ENCODE data around the gene BTBD6. TPM values are rescaled to one million over a fixed set of nuclear protein-coding genes. Genes with fewer than 3 reads are reported as not detected.
A peak's percentile ranks its signal among the peaks of the same experiment; 100 is the strongest.

BTBD6 gene
- total RNA-seq, 1 donor from 2014 or later: 51.3 TPM

DNA sequence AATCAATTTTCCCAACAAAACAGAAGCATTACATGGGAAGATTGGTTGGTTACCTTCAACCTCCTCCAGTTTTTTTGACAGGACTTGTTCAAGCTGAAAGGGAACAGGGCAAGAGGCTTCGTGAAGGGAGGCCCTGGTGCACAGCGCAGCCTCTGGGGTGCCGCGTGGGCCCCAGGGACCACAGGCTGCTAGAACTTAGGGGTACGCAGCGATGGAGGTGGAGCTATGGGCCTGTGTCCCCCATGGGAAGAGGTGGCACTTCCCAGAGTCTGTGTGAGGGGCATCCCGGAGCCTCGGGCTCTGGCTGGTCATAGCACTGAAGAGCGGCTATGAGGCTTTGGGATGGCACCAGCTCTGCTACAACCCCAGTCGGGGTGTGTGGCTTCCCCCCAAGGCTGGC, 22.1 kb upstream of the BTBD6 start:
- no peaks in the 10 kb centered on the region for H3K27me3 ChIP-seq
- no peaks in the 10 kb centered on the region for H3K9me3 ChIP-seq
- DNase-seq (no peak), ATAC-seq (no peak)
- H3K4me3 ChIP-seq: no peak overlapping the region
- H3K27ac ChIP-seq: no peak overlapping the region
- TF ChIP-seq, protein P1, sequence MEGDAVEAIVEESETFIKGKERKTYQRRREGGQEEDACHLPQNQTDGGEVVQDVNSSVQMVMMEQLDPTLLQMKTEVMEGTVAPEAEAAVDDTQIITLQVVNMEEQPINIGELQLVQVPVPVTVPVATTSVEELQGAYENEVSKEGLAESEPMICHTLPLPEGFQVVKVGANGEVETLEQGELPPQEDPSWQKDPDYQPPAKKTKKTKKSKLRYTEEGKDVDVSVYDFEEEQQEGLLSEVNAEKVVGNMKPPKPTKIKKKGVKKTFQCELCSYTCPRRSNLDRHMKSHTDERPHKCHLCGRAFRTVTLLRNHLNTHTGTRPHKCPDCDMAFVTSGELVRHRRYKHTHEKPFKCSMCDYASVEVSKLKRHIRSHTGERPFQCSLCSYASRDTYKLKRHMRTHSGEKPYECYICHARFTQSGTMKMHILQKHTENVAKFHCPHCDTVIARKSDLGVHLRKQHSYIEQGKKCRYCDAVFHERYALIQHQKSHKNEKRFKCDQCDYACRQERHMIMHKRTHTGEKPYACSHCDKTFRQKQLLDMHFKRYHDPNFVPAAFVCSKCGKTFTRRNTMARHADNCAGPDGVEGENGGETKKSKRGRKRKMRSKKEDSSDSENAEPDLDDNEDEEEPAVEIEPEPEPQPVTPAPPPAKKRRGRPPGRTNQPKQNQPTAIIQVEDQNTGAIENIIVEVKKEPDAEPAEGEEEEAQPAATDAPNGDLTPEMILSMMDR (IDR thresholded peaks at IDR 0.05): no peak
- no peaks in the 10 kb centered on the region for H3K4me1 ChIP-seq
- H3K36me3 ChIP-seq: peaks cover 33% of the 10 kb centered on the region
- intact Hi-C loops (cut with DNase I): no loop called here

DNA sequence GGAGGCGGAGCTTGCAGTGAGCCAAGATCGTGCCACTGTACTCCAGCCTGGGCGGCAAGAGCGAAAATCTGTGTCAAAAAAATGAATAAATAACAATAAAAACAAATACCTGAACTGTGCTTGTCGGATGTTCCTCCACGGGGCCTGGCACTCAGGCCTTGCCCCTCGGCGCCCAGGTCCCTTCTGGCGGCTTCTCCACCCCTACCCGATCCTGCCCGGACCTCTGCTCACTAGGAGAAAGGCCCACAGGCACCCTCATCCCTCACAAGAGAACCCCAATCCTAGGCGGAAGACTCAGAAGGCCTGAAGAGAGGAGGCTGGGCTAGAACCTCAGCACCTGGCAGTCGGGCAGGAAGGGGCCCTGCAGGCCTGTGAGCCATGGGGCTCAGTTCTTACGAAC, 21.0 kb upstream of the BTBD6 start:
- Histone ChIP-seq H3K9me3 (no peaks in the 10 kb centered on the region), H3K36me3 (peaks cover 24% of the 10 kb centered on the region), H3K27ac (no peak overlapping the region), H3K4me3 (no peak overlapping the region), H3K27me3 (no peaks in the 10 kb centered on the region), H3K4me1 (no peaks in the 10 kb centered on the region)
- TF ChIP-seq, protein P1 (IDR thresholded peaks at IDR 0.05): no peak
- DNase-seq (no peak), ATAC-seq (no peak)
- intact Hi-C loops (cut with DNase I): no loop called here

DNA sequence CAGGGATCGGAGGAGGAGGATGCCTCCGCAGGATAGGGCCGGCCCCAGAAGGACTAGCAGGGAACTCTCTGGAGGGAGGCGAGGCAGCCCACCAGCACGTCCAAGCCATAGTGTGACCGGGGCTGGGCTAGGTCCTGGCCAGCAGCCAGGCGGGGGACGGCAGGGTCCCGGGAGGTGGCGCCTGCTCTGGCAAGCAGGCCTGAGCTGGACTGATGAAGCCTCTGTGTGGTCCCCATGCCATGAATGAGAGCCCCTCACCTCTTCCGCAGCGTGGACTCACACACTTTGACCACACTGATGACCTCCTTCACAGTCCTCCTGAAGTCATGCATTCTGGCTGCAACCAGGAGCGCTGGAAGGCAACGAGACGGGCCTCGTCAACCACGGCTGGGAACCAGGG, 19.8 kb upstream of the BTBD6 start:
- Histone ChIP-seq H3K4me3 (no peak overlapping the region), H3K36me3 (peaks cover 21% of the 10 kb centered on the region), H3K4me1 (no peaks in the 10 kb centered on the region), H3K27me3 (no peaks in the 10 kb centered on the region), H3K27ac (no peak overlapping the region), H3K9me3 (no peaks in the 10 kb centered on the region)
- TF ChIP-seq, protein P1 (IDR thresholded peaks at IDR 0.05): no peak
- DNase-seq (no peak), ATAC-seq (peak; percentile 7)
- intact Hi-C loops (cut with DNase I): no loop called here

DNA sequence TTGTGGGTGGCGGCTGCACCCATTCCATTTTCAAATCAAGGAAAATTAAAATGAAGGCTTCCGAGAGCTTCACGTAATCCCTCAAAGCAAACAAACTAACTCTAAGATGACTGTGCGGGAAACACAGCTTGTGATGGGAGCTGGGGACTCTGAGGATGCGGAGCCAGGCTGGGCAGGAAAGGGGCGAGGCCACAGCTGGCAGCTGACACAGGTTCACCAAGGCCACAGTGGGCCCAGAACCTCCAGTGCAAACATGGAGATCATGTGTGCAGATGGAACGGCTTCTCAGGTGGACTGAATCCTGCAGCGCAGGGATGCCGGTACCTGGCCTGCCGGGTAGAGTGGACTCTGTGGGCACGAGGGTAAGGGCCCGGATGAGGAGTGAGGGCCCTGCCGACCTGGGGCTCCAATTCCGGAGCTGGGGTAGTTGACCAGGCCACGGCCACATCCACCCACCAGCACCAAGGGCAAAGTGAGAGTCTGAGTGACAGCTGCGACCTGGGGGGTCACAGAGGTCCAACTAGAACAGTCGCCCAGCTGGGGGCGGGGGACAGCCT, 19.2 kb upstream of the BTBD6 start:
- Histone ChIP-seq H3K36me3 (peaks cover 21% of the 10 kb centered on the region), H3K4me3 (no peak overlapping the region), H3K4me1 (no peaks in the 10 kb centered on the region), H3K27me3 (no peaks in the 10 kb centered on the region), H3K27ac (no peak overlapping the region), H3K9me3 (no peaks in the 10 kb centered on the region)
- ATAC-seq: no peak
- TF ChIP-seq, protein P1 (IDR thresholded peaks at IDR 0.05): no peak
- DNase-seq: no peak
- intact Hi-C loops (cut with DNase I): no loop called here

DNA sequence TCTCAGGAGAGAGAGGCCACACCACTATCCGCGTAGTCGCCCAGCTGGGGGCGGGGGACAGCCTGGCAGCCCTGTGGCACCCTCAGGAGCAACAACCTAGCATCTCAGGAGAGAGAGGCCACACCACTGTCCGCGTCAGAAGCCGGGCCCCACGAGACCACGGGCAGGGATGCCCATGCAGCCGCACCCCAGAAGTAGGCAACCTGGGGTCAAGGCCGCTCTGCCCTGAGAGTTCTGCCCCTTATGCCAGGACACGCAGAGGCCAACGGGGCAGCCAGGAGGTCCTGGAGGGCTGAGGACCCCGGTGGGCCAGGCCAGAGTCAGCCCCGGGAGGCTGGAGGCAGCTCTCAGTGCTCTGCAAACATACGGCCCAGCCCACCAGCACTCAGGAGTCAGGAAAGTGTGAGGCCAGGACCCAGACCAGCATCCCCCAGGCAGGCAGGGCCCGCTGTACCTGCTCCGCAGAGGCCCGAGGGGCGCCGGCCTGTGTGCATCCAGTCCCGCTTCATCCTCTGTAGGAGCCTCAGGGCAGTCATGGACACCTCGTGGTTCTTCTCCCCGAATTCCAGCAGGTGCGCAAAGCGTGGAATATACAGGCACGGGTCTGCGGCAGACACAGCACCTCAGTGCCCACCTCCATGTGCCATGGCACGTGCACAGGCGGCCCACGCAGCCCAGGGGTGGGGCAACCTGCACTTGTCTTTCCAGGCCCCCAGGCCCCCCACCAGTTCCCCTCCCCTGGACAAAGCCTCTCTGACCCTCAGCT, 7.3 kb upstream of the BTBD6 start:
- H3K9me3 ChIP-seq: no peaks in the 10 kb centered on the region
- no peak overlapping the region for H3K27ac ChIP-seq
- ATAC-seq: peak; percentile 22
- no peak overlapping the region for H3K4me3 ChIP-seq
- H3K36me3 ChIP-seq: peaks cover 4% of the 10 kb centered on the region
- TF ChIP-seq, protein P1 (IDR thresholded peaks at IDR 0.05): no peak
- H3K4me1 ChIP-seq: no peaks in the 10 kb centered on the region
- no peaks in the 10 kb centered on the region for H3K27me3 ChIP-seq
- intact Hi-C loops (cut with DNase I): no loop called here
- peak; percentile 58 for DNase-seq

Measured in upper lobe of right lung (tissue), 1 donor.